ENCODE results near the gene TUB. TPM values are rescaled to one million over a fixed set of nuclear protein-coding genes. Genes with fewer than 3 reads are reported as not detected.

Gene TUB
- total RNA-seq, 1 donor from 2014 or later = 14.9 TPM

DNA sequence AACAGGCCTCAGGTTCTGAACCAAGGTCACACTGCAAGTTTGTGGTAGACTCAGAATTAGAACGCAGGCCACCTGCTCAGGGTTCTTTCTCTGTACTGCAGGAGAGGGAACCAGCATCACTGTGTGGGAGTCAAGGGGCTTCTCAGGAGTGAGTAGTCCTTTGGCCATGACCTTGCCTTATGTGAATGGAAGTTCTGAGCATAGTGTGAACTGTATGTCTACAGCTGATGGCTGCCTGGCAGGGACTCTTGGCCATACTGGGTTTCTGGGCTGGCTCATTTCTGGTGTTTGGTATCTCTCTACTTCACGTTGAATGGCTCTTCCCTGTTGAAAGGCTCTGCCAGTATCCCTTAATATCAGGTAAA, 40.1 kb upstream of the TUB start:
- H3K36me3 Mint-ChIP-seq (ENCODE audit: insufficient read depth) = no peaks in the 10 kb centered on the region
- H3K27me3 Mint-ChIP-seq = peaks cover 33% of the 10 kb centered on the region
- H3K4me3 Mint-ChIP-seq (ENCODE audit: low read depth) = no peak overlapping the region
- no peak for DNase-seq (ENCODE audit: low spot score, unreplicated experiment)
- TF ChIP-seq, protein P1, sequence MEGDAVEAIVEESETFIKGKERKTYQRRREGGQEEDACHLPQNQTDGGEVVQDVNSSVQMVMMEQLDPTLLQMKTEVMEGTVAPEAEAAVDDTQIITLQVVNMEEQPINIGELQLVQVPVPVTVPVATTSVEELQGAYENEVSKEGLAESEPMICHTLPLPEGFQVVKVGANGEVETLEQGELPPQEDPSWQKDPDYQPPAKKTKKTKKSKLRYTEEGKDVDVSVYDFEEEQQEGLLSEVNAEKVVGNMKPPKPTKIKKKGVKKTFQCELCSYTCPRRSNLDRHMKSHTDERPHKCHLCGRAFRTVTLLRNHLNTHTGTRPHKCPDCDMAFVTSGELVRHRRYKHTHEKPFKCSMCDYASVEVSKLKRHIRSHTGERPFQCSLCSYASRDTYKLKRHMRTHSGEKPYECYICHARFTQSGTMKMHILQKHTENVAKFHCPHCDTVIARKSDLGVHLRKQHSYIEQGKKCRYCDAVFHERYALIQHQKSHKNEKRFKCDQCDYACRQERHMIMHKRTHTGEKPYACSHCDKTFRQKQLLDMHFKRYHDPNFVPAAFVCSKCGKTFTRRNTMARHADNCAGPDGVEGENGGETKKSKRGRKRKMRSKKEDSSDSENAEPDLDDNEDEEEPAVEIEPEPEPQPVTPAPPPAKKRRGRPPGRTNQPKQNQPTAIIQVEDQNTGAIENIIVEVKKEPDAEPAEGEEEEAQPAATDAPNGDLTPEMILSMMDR (IDR thresholded peaks at IDR 0.05; ENCODE audit: unreplicated experiment) = no peak
- no peak overlapping the region for H3K27ac Mint-ChIP-seq
- no peaks in the 10 kb centered on the region for H3K9me3 Mint-ChIP-seq (ENCODE audit: low read depth)
- H3K4me1 Mint-ChIP-seq (ENCODE audit: low read depth) = no peaks in the 10 kb centered on the region

DNA sequence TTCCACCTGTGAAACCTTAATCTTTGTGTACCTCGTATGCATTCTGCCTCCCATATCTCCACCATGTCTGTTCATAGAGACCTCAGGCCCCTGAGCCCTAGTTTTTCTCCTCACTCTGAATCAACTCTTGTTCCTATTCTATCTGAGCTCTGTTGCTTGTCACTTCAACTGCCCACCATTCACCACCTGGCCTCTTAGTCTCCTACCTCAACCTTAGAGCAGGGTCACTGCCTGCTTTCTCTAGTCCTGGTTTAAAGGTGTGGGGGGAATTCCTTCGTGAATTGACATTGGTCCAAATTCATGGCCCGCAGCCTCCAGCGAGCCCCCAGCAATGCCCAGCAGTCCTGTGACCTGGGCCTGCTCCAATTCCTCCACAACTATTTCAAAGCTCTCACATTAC, 39.4 kb upstream of the TUB start:
- no peaks in the 10 kb centered on the region for H3K9me3 Mint-ChIP-seq (ENCODE audit: low read depth)
- no peak for DNase-seq (ENCODE audit: low spot score, unreplicated experiment)
- TF ChIP-seq, protein P1 (IDR thresholded peaks at IDR 0.05; ENCODE audit: unreplicated experiment) = no peak
- H3K36me3 Mint-ChIP-seq (ENCODE audit: insufficient read depth) = no peaks in the 10 kb centered on the region
- H3K4me3 Mint-ChIP-seq (ENCODE audit: low read depth) = no peak overlapping the region
- H3K4me1 Mint-ChIP-seq (ENCODE audit: low read depth) = no peaks in the 10 kb centered on the region
- H3K27ac Mint-ChIP-seq = no peak overlapping the region
- H3K27me3 Mint-ChIP-seq = peaks cover 35% of the 10 kb centered on the region

DNA sequence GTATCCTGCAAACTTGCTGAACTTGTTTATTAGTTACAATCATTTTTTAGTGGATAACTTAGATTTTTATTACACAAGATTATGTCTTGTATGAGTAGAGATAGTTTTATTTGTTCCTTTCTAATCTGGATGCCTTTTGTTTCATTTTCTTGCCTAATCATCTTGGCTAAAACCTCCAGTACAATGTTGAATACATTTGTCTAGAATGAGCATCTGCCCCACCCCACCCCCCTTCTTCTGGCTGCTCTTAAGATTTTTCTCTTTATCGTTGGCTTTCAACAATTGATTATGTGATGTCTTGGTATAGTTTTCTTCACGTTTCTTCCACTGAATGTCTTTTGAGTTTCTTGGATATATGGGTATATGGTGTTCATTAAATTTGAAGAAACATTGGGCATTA, 37.3 kb upstream of the TUB start:
- H3K36me3 Mint-ChIP-seq (ENCODE audit: insufficient read depth) = no peaks in the 10 kb centered on the region
- H3K9me3 Mint-ChIP-seq (ENCODE audit: low read depth) = no peaks in the 10 kb centered on the region
- H3K27me3 Mint-ChIP-seq = peaks cover 25% of the 10 kb centered on the region
- no peaks in the 10 kb centered on the region for H3K4me1 Mint-ChIP-seq (ENCODE audit: low read depth)
- no peak overlapping the region for H3K27ac Mint-ChIP-seq
- no peak overlapping the region for H3K4me3 Mint-ChIP-seq (ENCODE audit: low read depth)
- TF ChIP-seq, protein P1 (IDR thresholded peaks at IDR 0.05; ENCODE audit: unreplicated experiment) = no peak
- DNase-seq (ENCODE audit: low spot score, unreplicated experiment) = no peak

DNA sequence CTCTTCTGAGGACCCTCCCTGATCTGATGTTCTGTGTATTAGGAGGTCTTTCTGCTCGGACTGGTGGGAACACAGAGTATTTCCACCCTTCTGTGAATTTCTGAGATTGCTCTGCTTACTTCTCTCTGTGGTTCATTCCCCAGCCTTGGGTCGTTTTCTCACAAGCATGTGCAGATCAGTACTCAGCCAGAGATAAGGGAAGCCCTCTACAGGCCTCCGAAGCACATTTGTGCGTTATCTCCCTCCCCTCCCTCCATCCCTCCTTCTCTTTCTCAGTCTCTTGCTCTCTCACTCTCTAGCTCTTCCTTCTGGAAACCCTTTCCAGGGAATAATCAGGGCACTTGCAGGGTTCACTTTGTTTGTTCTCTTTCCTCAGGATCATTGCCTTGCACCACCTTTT, 35.2 kb upstream of the TUB start:
- TF ChIP-seq, protein P1 (IDR thresholded peaks at IDR 0.05; ENCODE audit: unreplicated experiment) = no peak
- Mint-ChIP-seq H3K27ac (no peak overlapping the region), H3K27me3 (peaks cover 28% of the 10 kb centered on the region), H3K4me3 (ENCODE audit: low read depth) (no peak overlapping the region), H3K4me1 (ENCODE audit: low read depth) (no peaks in the 10 kb centered on the region), H3K36me3 (ENCODE audit: insufficient read depth) (no peaks in the 10 kb centered on the region), H3K9me3 (ENCODE audit: low read depth) (no peaks in the 10 kb centered on the region)
- no peak for DNase-seq (ENCODE audit: low spot score, unreplicated experiment)

DNA sequence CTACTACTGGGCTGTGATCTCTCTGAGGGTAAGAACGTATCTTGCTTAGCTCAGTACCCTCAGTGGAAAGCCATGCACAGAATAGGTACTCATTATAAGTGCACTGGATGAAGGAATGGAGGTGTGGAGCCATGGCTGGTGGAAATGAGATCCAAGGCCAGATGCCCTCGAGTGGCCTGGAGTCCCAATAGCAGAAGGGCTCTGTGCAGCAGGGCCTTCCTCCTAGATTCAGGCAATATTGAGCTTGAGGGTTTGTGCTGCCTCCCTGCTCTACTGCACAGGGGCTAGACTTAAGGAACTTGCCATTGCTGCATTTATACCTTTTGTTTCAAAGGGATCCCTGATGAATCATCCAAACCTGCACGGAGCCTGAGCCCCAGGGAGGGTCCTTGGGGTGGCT, 33.6 kb upstream of the TUB start:
- no peaks in the 10 kb centered on the region for H3K4me1 Mint-ChIP-seq (ENCODE audit: low read depth)
- H3K4me3 Mint-ChIP-seq (ENCODE audit: low read depth) = no peak overlapping the region
- no peak overlapping the region for H3K27ac Mint-ChIP-seq
- DNase-seq (ENCODE audit: low spot score, unreplicated experiment) = no peak
- H3K9me3 Mint-ChIP-seq (ENCODE audit: low read depth) = no peaks in the 10 kb centered on the region
- peaks cover 34% of the 10 kb centered on the region for H3K27me3 Mint-ChIP-seq
- TF ChIP-seq, protein P1 (IDR thresholded peaks at IDR 0.05; ENCODE audit: unreplicated experiment) = no peak
- H3K36me3 Mint-ChIP-seq (ENCODE audit: insufficient read depth) = no peaks in the 10 kb centered on the region

Data from progenitor cell of endocrine pancreas (in vitro differentiated cells).